Measurements from ENCODE around the gene TNS3. TPM values are rescaled to one million over a fixed set of nuclear protein-coding genes. Genes with fewer than 3 reads are reported as not detected.
A peak's percentile ranks its signal among the peaks of the same experiment; 100 is the strongest.

TNS3 gene
- total and polyA plus RNA-seq, 10 donors = 17.7 to 247 (median 147) TPM

DNA sequence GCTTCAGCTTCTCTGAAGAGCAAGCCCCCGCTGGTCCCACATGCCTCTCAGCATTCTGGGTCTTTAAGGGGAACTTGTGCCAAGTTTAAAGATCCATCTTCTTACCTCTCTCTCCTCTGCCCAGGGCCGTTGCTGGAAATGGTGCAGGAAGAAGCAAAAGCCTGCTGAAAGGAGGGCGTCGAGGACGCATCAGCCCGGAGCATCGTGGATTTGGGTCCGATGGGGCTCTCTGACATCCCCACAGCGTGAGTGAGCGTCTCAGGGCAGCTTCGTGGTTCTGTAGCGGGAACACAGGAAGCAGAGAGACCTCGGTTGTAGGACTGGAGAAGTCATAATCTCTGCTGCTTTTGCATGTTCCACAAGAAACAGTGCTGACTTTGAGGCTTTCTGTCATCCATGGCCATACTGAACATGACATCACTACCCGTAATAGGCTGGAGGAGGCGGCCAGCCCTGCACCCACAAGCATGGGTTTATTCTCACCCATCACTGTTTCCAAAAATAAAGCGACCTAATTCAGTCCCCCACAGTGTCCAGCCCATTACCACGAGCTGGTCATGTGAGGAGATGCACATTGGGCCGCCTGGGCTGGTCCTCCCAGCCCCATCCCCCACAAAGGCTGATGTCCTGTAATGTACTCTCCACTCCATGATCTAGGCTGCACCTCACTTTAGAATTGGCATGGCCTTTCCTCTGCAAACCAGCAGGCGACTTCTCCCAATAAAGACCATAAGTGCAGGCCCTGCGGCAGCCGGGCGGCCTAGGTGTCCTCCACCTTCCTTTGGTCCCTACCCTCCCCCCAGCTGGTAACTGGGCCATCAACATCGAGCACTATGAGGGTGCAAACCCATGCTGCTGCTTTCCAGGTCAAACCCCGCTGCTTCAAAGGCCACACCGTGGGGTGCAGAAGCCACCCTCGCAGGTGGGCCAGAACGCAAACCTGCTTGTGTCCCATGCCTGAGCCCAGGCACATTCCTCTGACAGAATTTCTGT, 276.9 kb downstream of the TNS3 start:
- WGBS, 5 donors = 83 to 88% (median 86%) methylated on average over 27 of the region's 27 CpGs
- H3K36me3 ChIP-seq = peaks cover 0 to 61% (median 44%) of the 10 kb centered on the region in 6 donors

DNA sequence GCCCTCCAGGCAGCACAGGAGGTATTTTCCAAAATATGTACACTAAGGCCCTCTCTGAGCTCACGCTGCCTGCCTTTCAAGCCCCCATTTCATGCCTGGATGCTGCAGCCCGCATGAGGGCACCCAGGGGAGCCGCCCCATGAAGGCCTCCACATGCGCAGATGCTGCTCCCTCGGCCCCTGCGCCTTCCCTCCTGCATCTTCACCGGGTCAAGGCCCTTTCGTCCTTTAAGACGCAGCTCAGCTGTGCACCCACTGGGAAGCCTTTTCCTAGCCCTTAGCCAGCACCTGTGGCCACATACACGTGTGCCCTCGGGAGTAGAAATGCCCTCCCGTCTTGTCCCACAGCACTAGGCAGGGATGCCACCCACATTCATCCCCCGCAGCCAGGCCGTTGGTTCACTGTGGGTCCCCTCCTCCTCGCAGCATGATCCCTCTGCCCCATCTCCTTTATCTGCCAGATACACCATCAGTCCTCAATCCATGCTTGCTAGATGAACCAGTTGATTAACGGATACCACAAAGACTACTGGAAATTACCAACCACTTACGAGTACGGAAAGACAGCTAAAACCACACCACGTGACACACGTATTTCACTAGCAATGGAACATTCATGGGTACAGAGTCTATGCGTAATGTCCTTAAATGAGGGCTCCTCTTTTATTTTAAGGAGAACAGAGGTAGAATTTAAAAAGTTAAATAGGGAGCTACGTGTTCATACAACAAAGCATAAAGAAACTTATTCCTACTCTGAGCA, 278.0 kb downstream of the TNS3 start:
- intact Hi-C loops (cut with DNase I; ENCODE audit: low total_unique reads) = no loop called here
- H3K27ac ChIP-seq = peak overlapping the region in 1 of 8 donors; percentile 15
- peaks cover 0 to 71% (median 52%) of the 10 kb centered on the region in 6 donors for H3K36me3 ChIP-seq
- peaks cover 0 to 9% (median 3%) of the 10 kb centered on the region in 8 donors for H3K9me3 ChIP-seq
- H3K27me3 ChIP-seq (replicated peaks in 1 of 7) = no peaks in the 10 kb centered on the region
- WGBS, 5 donors = 85 to 95% (median 91%) methylated on average over 22 of the region's 22 CpGs
- TF ChIP-seq POLR2A (IDR thresholded peaks at IDR 0.05) (no peak), POLR2AphosphoS5 (IDR thresholded peaks at IDR 0.05) (peak in 1 of 3 donors; percentile 6)
- TF ChIP-seq, protein P1, sequence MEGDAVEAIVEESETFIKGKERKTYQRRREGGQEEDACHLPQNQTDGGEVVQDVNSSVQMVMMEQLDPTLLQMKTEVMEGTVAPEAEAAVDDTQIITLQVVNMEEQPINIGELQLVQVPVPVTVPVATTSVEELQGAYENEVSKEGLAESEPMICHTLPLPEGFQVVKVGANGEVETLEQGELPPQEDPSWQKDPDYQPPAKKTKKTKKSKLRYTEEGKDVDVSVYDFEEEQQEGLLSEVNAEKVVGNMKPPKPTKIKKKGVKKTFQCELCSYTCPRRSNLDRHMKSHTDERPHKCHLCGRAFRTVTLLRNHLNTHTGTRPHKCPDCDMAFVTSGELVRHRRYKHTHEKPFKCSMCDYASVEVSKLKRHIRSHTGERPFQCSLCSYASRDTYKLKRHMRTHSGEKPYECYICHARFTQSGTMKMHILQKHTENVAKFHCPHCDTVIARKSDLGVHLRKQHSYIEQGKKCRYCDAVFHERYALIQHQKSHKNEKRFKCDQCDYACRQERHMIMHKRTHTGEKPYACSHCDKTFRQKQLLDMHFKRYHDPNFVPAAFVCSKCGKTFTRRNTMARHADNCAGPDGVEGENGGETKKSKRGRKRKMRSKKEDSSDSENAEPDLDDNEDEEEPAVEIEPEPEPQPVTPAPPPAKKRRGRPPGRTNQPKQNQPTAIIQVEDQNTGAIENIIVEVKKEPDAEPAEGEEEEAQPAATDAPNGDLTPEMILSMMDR (IDR thresholded peaks at IDR 0.05 in 8 of 11, conservative IDR thresholded peaks at IDR 0.05 in 3 of 11) = no peak
- no peak for DNase-seq
- H3K4me1 ChIP-seq = no peaks in the 10 kb centered on the region
- H3K4me3 ChIP-seq = no peak overlapping the region

More for the DNA sequence above, 276.9 kb downstream of the TNS3 start:
- H3K9me3 ChIP-seq = peaks cover 0 to 10% (median 3%) of the 10 kb centered on the region in 8 donors
- H3K27ac ChIP-seq = no peak overlapping the region
- H3K4me1 ChIP-seq = no peaks in the 10 kb centered on the region
- TF ChIP-seq POLR2AphosphoS5 (IDR thresholded peaks at IDR 0.05) (peak in 1 of 3 donors; percentile 35), POLR2A (IDR thresholded peaks at IDR 0.05) (no peak)
- TF ChIP-seq, protein P1 (IDR thresholded peaks at IDR 0.05 in 8 of 11, conservative IDR thresholded peaks at IDR 0.05 in 3 of 11) = no peak
- no peaks in the 10 kb centered on the region for H3K27me3 ChIP-seq (replicated peaks in 1 of 7)
- DNase-seq = no peak
- H3K4me3 ChIP-seq = no peak overlapping the region
- intact Hi-C loops (cut with DNase I; ENCODE audit: low total_unique reads) = no loop called here

DNA sequence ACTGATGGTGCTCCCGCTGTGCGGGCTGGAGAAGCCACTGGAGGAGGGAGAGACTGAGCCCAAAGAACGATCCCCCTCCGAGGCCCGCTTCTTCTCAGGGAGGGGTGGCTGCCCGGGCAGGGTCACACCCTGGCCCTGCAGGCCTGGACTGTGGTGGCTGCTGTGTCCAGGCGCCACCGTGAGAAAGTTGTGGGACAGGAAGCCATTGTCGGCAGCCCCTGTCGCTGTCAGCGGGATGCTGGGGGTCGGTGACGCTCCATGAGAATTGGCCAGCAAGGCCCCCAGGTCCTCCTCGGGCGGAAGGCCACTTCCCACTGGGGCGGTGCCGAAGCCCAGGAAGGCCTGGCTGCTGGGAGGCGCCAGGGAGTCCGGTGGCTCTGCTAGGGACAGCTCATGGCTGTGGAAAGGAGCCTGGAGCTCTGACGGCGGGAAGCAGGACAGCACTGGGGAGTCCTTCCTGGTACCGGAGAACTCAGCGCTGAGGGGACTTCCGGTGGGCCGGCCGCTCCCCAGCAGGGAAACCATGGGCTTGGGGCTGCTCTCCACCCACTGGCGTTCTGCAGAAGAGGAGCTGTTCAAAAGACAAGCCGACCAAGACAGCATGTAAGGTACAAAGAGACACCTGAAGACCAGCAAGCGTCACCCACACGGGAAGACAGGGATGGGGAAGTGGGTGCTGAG, 278.8 kb downstream of the TNS3 start:
- 92 to 95% (median 93%) methylated on average over 19 to 30 of the region's 30 CpGs for WGBS, 5 donors
- H3K27ac ChIP-seq = peak overlapping the region in 4 of 8 donors; percentile 6 to 22 (median 13)
- peaks cover 0 to 74% (median 55%) of the 10 kb centered on the region in 6 donors for H3K36me3 ChIP-seq

More for the DNA sequence above, 278.8 kb downstream of the TNS3 start:
- H3K9me3 ChIP-seq = peaks cover 0 to 1% (median 0%) of the 10 kb centered on the region in 8 donors
- H3K4me3 ChIP-seq = no peak overlapping the region
- TF ChIP-seq, protein P1 (IDR thresholded peaks at IDR 0.05 in 8 of 11, conservative IDR thresholded peaks at IDR 0.05 in 3 of 11) = no peak
- TF ChIP-seq POLR2A (IDR thresholded peaks at IDR 0.05) = no peak
- peak in 1 of 3 donors; percentile 14 for TF ChIP-seq POLR2AphosphoS5 (IDR thresholded peaks at IDR 0.05)
- DNase-seq = no peak
- H3K4me1 ChIP-seq = no peaks in the 10 kb centered on the region
- intact Hi-C loops (cut with DNase I; ENCODE audit: low total_unique reads) = no loop called here
- H3K27me3 ChIP-seq (replicated peaks in 1 of 7) = no peaks in the 10 kb centered on the region

Data from spleen (tissue), 11 donors.